GM19238 (cell line): ENCODE measurements around the gene PRPF18.

Experiments
- DNase-seq: peaks from one replicate; pipeline ENCODE4 v3.0.0; 2011; ENCODE audit warnings: low spot score; ENCODE audit not compliant: insufficient read length

Gene PRPF18

GRCh38 chr10:13604357-13605040 lies 17.7 kb downstream of the PRPF18 start:
- no peak for DNase-seq

GRCh38 chr10:13608246-13608853 lies 21.6 kb downstream of the PRPF18 start:
- no peak for DNase-seq

- no peak for DNase-seq
These were observed 26.0 kb downstream of the PRPF18 start for GRCh38 chr10:13612654-13613373.

GRCh38 chr10:13613519-13613918 lies 26.8 kb downstream of the PRPF18 start:
- DNase-seq = no peak

GRCh38 chr10:13614530-13615332 lies 28.0 kb downstream of the PRPF18 start:
- DNase-seq = no peak

GRCh38 chr10:13615650-13616300 lies 29.0 kb downstream of the PRPF18 start:
- DNase-seq = no peak

- no peak for DNase-seq
These were observed 30.4 kb downstream of the PRPF18 start for GRCh38 chr10:13617116-13617515.

GRCh38 chr10:13621931-13622330 lies 35.2 kb downstream of the PRPF18 start:
- no peak for DNase-seq

GRCh38 chr10:13624630-13625029 lies 37.9 kb downstream of the PRPF18 start:
- DNase-seq = no peak

GRCh38 chr10:13627459-13628310 lies 40.9 kb downstream of the PRPF18 start:
- DNase-seq = no peak

- no peak for DNase-seq
These were observed 41.9 kb downstream of the PRPF18 start for GRCh38 chr10:13628661-13629060.

- no peak for DNase-seq
These were observed 42.4 kb downstream of the PRPF18 start for GRCh38 chr10:13629116-13629515.

GRCh38 chr10:13630231-13630630 lies 43.5 kb downstream of the PRPF18 start:
- DNase-seq = no peak

- no peak for DNase-seq
These were observed 44.8 kb downstream of the PRPF18 start for GRCh38 chr10:13631594-13631993.

- no peak for DNase-seq
These were observed 45.7 kb downstream of the PRPF18 start for GRCh38 chr10:13632440-13632839.

- no peak for DNase-seq
These were observed 46.2 kb downstream of the PRPF18 start for GRCh38 chr10:13632884-13633440.

GRCh38 chr10:13633689-13634088 lies 46.9 kb downstream of the PRPF18 start:
- DNase-seq = no peak

- no peak for DNase-seq
These were observed 47.4 kb downstream of the PRPF18 start for GRCh38 chr10:13634207-13634606.

GRCh38 chr10:13636776-13637175 lies 50.0 kb downstream of the PRPF18 start:
- no peak for DNase-seq

- no peak for DNase-seq
These were observed 50.6 kb downstream of the PRPF18 start for GRCh38 chr10:13637303-13637856.
